A673 (cell line): ENCODE data around the gene FPR2.

Experiments
- CTCF ChIP-seq: fragments of 300-800, 200-600 bp; sonication (generic); conservative IDR thresholded peaks from 2 replicates; pipeline ENCODE4 v1.5.1; 2017; ENCODE audit warnings: low read depth, mild to moderate bottlenecking, antibody characterized with exemption, low read length, moderate library complexity, mixed read lengths
- EZH2 ChIP-seq: fragments of 200-600 bp; sonication (generic); IDR thresholded peaks from 2 replicates; pipeline ENCODE4 v1.6.1; 2017; ENCODE audit warnings: borderline replicate concordance, low read depth, mild to moderate bottlenecking, mixed read lengths, antibody characterized with exemption, low read length; ENCODE audit not compliant: poor library complexity, severe bottlenecking

DNA sequence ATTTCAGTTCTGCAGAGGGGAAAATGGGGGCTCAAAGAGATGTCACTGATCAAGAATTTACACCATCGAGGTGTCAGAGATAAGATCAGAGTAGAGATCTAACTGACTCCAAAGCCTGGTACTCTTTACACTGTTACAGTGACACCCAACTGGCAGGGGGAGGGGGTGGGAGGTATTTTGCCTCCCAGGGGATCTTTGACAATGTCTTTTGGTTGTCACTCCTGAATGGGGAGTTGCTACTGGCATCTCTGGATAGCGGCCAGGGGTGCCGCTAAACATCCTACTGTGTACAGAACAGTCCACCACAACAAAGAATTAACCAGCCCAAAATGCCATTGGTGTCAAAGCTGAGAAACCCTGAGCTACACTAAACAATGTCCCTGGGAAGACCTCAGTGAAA is 37.1 kb downstream of the FPR2 start:
- no peak for TF ChIP-seq CTCF
- no peak for TF ChIP-seq EZH2
